ENCODE measurements around the gene SLC14A1.

SLC14A1 gene

DNA sequence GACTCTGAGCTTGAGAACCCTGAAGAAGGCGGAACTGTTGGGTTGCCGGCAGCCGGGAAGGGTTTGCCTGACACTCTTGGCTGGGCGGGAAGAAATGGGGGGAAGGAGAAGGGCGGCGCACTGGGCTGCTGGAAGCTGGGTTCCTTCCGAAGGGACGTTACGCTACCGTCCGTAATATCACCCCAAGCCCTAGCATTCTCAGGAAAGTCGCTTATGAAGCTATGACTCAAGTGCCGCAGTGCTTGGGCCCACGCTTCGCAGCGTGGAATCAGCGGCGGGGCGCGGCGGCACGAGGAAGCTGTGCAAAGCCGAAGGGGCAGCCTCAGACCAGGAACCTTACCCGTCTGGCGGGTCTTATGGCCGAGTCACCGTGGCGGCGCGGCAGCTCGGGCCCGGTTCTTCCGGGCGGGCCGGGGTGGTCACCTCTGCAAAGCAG is 51.3 kb downstream of the SLC14A1 start:
- peak overlapping the region; percentile 95 for H2AFZ ChIP-seq
- H3K4me1 ChIP-seq: peaks cover 4% of the 10 kb centered on the region
- no peaks in the 10 kb centered on the region for H3K79me2 ChIP-seq
- TF ChIP-seq, protein P1, sequence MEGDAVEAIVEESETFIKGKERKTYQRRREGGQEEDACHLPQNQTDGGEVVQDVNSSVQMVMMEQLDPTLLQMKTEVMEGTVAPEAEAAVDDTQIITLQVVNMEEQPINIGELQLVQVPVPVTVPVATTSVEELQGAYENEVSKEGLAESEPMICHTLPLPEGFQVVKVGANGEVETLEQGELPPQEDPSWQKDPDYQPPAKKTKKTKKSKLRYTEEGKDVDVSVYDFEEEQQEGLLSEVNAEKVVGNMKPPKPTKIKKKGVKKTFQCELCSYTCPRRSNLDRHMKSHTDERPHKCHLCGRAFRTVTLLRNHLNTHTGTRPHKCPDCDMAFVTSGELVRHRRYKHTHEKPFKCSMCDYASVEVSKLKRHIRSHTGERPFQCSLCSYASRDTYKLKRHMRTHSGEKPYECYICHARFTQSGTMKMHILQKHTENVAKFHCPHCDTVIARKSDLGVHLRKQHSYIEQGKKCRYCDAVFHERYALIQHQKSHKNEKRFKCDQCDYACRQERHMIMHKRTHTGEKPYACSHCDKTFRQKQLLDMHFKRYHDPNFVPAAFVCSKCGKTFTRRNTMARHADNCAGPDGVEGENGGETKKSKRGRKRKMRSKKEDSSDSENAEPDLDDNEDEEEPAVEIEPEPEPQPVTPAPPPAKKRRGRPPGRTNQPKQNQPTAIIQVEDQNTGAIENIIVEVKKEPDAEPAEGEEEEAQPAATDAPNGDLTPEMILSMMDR (IDR thresholded peaks at IDR 0.05): no peak
- peak overlapping the region; percentile 48 for H3K27ac ChIP-seq
- no peaks in the 10 kb centered on the region for H3K36me3 ChIP-seq (ENCODE audit: control insufficient read depth, insufficient read depth, low read length)
- H3K4me2 ChIP-seq (ENCODE audit: low read length): peak overlapping the region; percentile 72
- peak overlapping the region; percentile 7 for H3K9ac ChIP-seq
- H3K9me3 ChIP-seq (ENCODE audit: control insufficient read depth, low read length): no peaks in the 10 kb centered on the region
- no peaks in the 10 kb centered on the region for H3K27me3 ChIP-seq (ENCODE audit: control insufficient read depth, insufficient read depth, low read length)
- H3K4me3 ChIP-seq (ENCODE audit: low read depth, low read length): peak overlapping the region; percentile 82

DNA sequence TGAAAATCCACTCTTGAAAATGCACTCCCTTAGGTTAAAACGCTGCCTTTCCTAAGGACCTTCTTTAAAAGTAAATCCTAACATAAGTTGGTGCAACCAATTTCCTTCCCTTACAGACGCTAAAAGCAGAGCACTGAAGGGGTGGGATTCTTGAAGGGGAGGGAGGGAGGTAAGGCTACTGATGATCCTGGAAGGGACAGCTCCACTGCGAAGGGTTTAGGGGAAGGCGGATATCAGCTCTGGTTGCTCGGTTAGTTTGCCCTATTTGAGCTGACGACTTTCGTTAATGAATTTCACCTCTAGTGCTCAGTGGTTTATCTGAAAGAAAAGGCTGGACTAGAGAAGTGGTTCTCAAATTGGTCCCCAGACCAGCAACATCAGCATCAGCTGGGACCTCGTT is 51.8 kb downstream of the SLC14A1 start:
- peak overlapping the region; percentile 48 for H3K27ac ChIP-seq
- H3K9me3 ChIP-seq (ENCODE audit: control insufficient read depth, low read length): no peaks in the 10 kb centered on the region
- H3K4me2 ChIP-seq (ENCODE audit: low read length): peak overlapping the region; percentile 72
- H3K79me2 ChIP-seq: no peaks in the 10 kb centered on the region
- peaks cover 4% of the 10 kb centered on the region for H3K4me1 ChIP-seq
- no peaks in the 10 kb centered on the region for H3K27me3 ChIP-seq (ENCODE audit: control insufficient read depth, insufficient read depth, low read length)
- peak overlapping the region; percentile 82 for H3K4me3 ChIP-seq (ENCODE audit: low read depth, low read length)
- TF ChIP-seq, protein P1 (IDR thresholded peaks at IDR 0.05): no peak
- peak overlapping the region; percentile 95 for H2AFZ ChIP-seq
- H3K36me3 ChIP-seq (ENCODE audit: control insufficient read depth, insufficient read depth, low read length): no peaks in the 10 kb centered on the region
- peak overlapping the region; percentile 7 for H3K9ac ChIP-seq

DNA sequence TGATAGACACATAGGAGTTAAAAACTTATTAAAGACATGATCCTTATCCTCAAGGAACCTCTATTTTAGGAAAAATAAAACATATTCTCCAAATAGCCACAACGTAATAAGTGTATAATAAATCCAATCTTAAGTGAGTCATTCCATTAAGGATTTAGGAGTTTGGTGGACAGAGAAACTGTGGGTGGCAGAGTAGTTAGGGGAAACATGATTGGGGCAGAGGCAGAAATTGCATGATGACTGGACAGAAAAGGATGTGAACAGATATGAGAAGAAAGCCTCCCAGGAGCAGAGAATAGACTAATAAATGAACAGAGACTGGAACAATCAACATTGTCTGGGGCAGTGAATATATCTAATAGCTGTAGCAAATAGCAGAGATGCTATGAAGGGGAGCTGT is 53.4 kb downstream of the SLC14A1 start:
- peaks cover 4% of the 10 kb centered on the region for H3K4me1 ChIP-seq

DNA sequence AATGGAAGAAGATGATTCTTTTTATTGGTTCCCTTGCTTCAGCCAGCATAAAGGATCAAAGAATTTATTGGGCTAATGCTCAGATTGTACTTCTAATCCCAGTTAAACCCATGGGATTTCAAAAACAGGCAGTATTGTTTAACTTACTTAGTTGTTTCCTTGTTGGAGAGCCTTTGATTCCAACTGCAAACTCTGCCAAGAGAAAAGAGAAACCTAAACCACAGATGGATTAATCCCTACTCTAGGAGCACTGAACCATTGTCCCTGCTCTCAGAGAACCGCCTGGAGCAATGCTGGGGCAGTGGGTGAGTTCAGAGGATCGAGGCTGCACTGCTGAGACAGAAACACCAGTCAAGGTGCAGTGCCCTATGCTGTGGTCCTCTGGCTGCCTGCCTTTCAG is 56.6 kb downstream of the SLC14A1 start:
- no peaks in the 10 kb centered on the region for H3K27me3 ChIP-seq (ENCODE audit: control insufficient read depth, insufficient read depth, low read length)
- no peak overlapping the region for H2AFZ ChIP-seq
- no peaks in the 10 kb centered on the region for H3K36me3 ChIP-seq (ENCODE audit: control insufficient read depth, insufficient read depth, low read length)
- no peak overlapping the region for H3K4me3 ChIP-seq (ENCODE audit: low read depth, low read length)
- H3K4me1 ChIP-seq: peaks cover 3% of the 10 kb centered on the region
- TF ChIP-seq, protein P1 (IDR thresholded peaks at IDR 0.05): no peak
- H3K9me3 ChIP-seq (ENCODE audit: control insufficient read depth, low read length): no peaks in the 10 kb centered on the region
- H3K4me2 ChIP-seq (ENCODE audit: low read length): no peak overlapping the region
- no peaks in the 10 kb centered on the region for H3K79me2 ChIP-seq
- no peak overlapping the region for H3K27ac ChIP-seq
- H3K9ac ChIP-seq: no peak overlapping the region

More for the DNA sequence above, 53.4 kb downstream of the SLC14A1 start:
- no peak overlapping the region for H2AFZ ChIP-seq
- TF ChIP-seq, protein P1 (IDR thresholded peaks at IDR 0.05): no peak
- H3K79me2 ChIP-seq: no peaks in the 10 kb centered on the region
- H3K27ac ChIP-seq: no peak overlapping the region
- H3K4me3 ChIP-seq (ENCODE audit: low read depth, low read length): no peak overlapping the region
- H3K27me3 ChIP-seq (ENCODE audit: control insufficient read depth, insufficient read depth, low read length): no peaks in the 10 kb centered on the region
- H3K4me2 ChIP-seq (ENCODE audit: low read length): no peak overlapping the region
- no peaks in the 10 kb centered on the region for H3K9me3 ChIP-seq (ENCODE audit: control insufficient read depth, low read length)
- H3K36me3 ChIP-seq (ENCODE audit: control insufficient read depth, insufficient read depth, low read length): no peaks in the 10 kb centered on the region
- no peak overlapping the region for H3K9ac ChIP-seq

DNA sequence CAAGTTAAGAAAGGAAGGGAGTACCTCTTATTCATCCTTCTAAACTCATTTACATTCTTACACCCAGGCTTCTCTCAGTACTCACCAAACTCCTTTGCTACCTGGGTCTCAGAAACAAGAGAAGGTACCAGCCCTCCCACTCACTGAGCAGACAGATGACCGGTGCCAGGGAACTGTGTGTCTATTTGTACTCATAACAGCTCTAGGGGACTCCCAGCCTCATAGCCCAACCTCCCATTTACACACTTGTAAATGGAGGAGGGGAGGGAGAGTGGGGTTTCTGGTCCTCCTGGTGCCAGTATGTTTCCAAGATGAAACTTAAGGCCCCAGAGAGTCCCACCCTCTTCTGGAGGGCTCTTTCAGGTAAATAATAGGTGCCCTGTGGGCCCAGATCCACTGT is 58.7 kb downstream of the SLC14A1 start:
- H3K27me3 ChIP-seq (ENCODE audit: control insufficient read depth, insufficient read depth, low read length): no peaks in the 10 kb centered on the region
- no peak overlapping the region for H3K4me3 ChIP-seq (ENCODE audit: low read depth, low read length)
- TF ChIP-seq, protein P1 (IDR thresholded peaks at IDR 0.05): no peak
- no peak overlapping the region for H3K27ac ChIP-seq
- H3K9me3 ChIP-seq (ENCODE audit: control insufficient read depth, low read length): no peaks in the 10 kb centered on the region
- no peak overlapping the region for H2AFZ ChIP-seq
- no peak overlapping the region for H3K9ac ChIP-seq
- no peaks in the 10 kb centered on the region for H3K4me1 ChIP-seq
- no peaks in the 10 kb centered on the region for H3K79me2 ChIP-seq
- no peaks in the 10 kb centered on the region for H3K36me3 ChIP-seq (ENCODE audit: control insufficient read depth, insufficient read depth, low read length)
- H3K4me2 ChIP-seq (ENCODE audit: low read length): no peak overlapping the region
